Retinal pigment epithelial cell (primary cell): Measurements from ENCODE around the gene HSCB.
A peak's percentile ranks its signal among the peaks of the same experiment; 100 is the strongest.

Source experiments
- DNase-seq: peaks from one replicate; pipeline ENCODE4 v3.0.0-alpha.2; 2010; ENCODE audit warnings: low read depth
- H3K4me3 ChIP-seq: 2 replicates; pipeline ENCODE4 v1.5.1; 2011; ENCODE audit warnings: mild to moderate bottlenecking, low read length, control low read depth, moderate library complexity
- TF ChIP-seq, protein P1 (sequence below): conservative IDR thresholded peaks from 2 replicates; pipeline ENCODE4 v1.5.1; 2011; ENCODE audit warnings: low read depth, low read length, control low read depth, inconsistent platforms

HSCB gene

DNA sequence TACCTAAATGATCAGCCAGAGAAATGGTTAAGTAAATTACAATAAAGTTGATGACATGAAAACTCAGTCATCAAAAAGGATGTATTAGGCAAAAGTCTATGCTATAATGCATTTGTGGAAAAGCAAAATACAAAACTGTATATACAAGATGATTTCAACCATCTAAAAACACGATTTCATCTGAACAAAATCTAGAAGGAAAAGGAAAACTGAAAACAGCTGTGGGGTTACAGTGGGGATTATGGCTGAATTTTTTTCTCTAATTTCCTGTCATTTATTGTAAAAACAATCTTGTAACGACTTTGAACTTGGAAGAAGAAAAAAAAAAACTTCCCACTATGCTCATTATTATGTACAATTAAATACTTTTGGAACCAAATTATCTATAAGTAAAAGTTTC, 30.5 kb upstream of the HSCB start:
- no peak overlapping the region for H3K4me3 ChIP-seq
- no peak for DNase-seq
- TF ChIP-seq, protein P1, sequence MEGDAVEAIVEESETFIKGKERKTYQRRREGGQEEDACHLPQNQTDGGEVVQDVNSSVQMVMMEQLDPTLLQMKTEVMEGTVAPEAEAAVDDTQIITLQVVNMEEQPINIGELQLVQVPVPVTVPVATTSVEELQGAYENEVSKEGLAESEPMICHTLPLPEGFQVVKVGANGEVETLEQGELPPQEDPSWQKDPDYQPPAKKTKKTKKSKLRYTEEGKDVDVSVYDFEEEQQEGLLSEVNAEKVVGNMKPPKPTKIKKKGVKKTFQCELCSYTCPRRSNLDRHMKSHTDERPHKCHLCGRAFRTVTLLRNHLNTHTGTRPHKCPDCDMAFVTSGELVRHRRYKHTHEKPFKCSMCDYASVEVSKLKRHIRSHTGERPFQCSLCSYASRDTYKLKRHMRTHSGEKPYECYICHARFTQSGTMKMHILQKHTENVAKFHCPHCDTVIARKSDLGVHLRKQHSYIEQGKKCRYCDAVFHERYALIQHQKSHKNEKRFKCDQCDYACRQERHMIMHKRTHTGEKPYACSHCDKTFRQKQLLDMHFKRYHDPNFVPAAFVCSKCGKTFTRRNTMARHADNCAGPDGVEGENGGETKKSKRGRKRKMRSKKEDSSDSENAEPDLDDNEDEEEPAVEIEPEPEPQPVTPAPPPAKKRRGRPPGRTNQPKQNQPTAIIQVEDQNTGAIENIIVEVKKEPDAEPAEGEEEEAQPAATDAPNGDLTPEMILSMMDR: no peak

DNA sequence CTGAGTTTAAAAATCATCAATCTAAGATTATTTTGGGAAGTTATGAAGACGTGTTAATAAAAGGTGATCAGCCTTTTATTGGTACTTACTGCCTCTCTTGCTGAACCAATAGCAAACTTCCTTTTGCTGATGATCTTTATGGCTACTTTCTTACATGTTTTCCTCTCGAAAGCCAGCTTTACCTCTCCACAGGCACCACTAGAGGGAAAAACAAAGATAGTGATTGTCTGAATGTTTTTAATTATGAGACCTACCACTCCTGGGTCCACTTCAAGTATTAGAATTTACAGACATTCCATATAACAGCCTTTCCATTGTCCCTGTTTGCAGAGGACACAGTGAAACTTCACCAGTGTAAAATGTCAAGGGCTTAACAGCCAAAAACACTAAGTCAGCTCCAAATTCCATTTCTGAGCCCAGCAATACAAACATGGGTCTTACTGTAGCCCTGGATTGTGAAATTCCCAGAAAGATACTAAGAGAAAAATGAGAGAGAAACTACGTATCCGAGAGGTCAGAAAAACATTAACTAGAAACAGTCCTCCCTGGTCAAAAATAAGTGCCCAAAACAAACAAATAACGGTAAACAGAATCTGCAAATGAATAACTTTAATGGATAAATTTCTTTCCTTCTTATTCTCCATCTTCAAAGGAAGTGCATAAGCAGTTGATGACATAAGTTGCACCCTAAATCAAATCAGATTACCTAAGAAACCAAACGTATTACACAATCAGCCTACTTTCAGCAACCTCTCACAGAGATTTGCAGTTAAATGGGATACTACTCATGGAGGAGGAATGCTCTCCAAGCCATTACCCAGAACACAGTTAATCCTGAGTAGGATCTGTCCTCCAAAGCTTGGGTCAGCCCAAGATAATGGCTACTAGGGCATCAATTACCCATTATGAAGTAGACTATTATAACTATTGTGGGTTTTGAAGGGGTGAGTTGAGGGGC, 29.7 kb upstream of the HSCB start:
- TF ChIP-seq, protein P1: peak; percentile 33
- peak overlapping the region; percentile 19 for H3K4me3 ChIP-seq
- peak; percentile 88 for DNase-seq

DNA sequence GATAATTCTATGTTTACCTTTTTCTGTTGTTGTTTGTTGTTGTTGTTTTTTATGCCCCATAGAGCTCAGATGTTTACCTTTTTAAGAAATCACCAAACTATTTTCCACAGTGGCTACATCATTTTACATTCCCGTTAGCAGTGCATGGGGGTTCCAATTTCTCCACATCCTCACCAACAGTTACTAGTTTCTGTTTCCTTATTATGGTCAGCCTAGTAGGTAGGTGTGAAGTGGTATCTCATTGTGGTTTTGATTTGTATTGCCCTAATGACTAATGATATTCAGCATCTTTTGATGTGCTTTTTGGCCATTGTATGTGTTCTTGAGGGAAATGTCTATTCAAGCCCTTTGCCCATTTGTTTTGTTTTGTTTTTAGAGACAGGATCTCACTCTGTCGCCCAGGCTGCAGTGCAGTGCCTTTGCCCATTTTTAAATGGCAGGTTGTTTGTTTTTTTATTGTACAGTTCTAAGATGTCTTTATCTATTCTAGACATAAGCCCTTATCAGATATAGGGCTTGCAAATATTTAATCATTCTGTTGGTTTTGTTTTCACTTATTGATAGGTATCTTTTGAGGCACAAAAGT, 27.7 kb upstream of the HSCB start:
- no peak overlapping the region for H3K4me3 ChIP-seq
- TF ChIP-seq, protein P1: no peak
- no peak for DNase-seq

DNA sequence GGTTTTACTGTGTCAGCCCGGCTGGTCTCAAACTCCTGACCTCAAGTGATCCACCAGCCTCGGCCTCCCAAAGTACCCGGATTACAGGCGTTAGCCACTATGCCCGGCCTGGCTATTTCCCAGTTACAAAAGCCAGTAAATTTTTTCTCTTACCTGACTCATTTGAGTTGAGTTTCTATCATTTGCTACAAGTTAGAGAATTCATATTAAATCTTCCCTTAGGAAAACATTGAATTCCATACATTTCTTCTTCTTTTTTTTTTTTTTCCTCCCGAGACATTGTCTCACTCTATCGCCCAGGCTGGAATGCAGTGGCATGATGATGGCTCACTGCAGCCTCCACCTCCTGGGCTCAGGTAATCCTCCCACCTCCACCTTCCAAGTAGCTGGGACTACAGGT, 26.2 kb upstream of the HSCB start:
- TF ChIP-seq, protein P1: no peak
- H3K4me3 ChIP-seq: no peak overlapping the region
- no peak for DNase-seq

DNA sequence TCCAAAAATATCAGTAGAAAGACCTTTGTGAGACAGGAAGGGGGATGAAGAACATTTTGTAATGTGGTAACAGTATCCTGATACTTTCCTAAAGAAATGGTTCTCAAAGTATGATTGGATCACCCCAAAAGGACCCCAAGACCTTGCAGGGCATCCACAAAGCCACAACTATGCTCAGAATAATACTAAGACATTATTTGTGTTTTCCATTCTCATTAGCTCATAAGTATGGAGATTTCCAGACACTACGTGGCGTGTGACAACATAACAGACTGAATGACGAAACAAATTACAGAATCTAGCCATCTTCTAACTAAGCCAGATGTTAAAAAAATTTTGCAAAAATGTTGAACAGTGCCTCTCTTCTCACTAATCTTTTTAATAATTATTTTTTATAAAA, 25.2 kb upstream of the HSCB start:
- H3K4me3 ChIP-seq: no peak overlapping the region
- TF ChIP-seq, protein P1: no peak
- DNase-seq: no peak

DNA sequence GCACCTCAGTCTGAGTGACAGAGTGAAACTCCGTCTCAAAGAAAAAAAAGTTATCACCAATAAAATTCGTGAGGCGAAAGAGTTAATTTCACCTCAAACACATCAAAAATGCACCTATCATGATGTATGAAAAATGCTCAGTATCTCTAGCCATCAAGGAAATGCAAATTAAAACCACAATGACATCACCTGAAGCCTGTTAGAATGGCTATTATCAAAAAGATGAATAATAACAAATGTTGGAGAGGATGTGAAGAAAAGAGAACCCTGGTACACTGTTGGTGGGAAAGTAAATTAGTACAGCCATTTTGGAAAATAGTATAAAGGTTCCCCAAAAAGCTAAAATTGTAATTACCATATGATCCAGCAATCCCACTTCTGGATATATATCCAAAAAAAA, 23.8 kb upstream of the HSCB start:
- TF ChIP-seq, protein P1: no peak
- no peak for DNase-seq
- no peak overlapping the region for H3K4me3 ChIP-seq
